NCI-H748 treated with DMSO at 0.1 percent for 48 hours (cell line): Measurements from ENCODE around the gene TES.
"Not testable (repeated sequence)": the region's sequence is repeated elsewhere in the genome, so short reads cannot be mapped to it uniquely, and the experiment has no call there.

Experiments
- DNase-seq: peaks from one replicate; lab custom pipeline; 2025; lab: John Stamatoyannopoulos, UW

The TES gene

DNA sequence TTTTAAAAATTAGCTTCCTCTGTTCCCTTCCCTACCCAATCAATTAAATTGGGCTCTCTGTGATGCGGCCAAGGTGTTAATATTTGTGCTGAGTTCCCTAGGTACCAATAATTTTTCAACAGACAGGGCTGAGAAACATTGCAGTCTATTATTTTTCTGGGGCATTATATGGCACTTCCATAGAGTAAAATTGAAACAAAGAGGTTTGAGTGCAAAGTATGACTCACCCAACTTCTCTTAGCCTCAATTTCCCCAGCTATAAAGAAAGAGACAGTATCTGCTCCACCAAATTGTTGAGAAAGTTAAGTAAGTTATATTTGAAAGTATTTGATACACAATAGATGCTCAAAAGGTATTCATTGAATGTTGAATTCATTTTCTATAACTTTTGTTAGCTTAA is 74.9 kb downstream of the TES start:
- DNase-seq: no peak

DNA sequence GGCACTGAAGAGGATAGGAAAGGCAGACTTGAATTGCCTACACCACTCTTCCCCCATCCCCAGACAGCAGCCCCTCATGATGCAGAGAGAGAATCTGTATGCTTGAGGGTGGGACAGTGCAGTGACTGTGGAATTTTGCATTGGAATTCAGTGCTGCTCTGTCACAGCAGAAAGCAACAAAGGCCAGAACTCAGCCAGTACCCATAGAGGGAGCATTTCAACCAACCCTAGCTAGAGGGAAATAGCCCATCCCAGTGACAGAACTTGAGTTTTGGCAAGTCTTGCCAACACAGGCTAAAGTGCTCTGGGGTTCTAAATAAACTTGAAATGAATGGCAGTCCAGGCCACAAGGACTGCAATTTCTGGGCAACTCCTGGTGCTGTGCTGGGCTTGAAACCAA is 80.4 kb downstream of the TES start:
- no peak for DNase-seq

DNA sequence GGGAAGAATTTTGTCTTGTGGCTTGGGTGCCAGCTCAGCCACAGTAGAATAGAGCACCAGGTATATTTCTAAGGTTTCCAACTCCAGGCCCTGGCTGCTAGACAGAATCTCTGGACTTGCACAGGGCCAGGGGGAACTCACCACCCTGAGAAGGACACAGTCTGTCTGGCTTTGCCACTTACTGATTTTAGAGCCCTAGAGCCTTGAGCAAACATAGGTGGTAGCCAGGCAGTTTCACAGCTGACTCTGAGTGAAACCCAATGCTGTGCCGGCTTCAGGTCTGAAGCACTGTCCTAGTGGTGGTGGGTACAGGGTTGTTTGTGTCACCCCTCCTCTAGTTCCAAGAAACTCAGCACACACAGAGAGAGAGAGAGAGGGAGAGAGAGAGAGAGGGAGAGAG is 81.6 kb downstream of the TES start:
- DNase-seq: no peak

DNA sequence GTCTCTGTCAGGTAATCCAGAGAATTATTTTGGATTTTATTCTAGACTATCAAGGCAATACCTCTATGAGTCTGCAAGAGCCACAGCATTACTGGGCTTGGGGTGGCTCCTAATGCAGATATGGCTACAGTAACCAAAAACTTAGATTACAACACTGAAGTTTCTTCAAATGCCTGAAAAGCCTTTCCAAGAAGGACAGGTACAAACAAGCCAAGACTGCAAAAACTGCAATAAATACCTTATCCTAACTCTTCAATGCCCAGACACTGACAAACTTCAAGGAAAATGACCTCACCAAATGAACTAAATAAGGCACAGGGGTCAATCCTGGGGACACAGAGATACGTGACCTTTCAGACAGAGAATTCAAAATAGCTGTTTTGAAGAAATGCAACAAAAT is 82.0 kb downstream of the TES start:
- DNase-seq: no peak

DNA sequence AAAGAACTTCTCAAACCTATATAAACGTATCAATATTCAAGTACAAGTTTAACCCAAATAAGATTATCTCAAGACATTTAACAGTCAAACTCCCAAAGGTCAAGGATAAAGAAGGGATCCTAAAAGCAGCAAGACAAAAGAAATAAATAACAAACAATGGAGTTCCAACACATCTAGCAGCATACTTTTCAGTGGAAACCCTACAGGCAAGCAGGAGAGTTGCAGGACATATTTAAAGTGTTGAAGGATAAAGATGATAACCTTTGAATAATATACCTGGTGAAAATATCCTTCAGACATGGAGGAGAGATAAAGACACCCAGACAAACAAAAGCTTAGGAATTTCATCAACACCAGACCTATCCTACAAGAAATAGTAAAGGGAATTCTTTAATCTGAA is 82.8 kb downstream of the TES start:
- DNase-seq: no peak

DNA sequence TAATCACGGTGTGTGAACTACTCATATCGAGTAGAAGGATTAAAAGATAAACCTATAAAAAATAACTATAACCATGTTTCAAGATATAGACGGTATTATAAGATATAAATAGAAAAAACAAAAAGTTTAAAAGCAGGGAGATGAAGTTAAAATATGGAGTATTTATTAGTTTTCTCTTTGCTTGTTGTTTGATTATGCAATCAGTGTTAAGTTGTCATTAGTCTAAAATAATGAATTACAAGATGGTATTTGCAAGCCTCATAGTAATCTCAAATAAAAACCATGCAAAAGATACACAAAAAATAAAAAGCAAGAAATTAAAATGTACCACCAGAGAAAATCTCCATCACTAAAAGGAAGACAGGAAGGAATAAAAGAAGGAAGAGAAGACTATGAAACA is 83.3 kb downstream of the TES start:
- no peak for DNase-seq

DNA sequence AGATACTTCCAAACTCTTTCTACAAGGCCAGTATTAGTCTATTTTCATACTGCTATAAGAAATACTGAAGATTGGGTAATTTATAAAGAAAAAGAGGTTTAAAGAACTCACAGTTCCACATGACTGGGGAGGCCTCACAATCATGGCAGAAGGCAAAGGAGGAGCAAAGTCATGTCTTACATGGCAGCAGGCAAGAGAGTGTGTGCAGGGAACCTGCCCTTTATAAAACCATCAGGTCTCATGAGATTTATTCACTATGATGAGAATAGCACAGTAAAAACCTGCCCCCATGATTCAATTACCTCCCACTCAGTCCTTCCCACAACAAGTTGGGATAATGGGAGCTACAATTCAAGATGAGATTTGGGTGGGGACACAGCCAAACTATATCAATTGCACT is 85.6 kb downstream of the TES start:
- DNase-seq: not testable (repeated sequence)

DNA sequence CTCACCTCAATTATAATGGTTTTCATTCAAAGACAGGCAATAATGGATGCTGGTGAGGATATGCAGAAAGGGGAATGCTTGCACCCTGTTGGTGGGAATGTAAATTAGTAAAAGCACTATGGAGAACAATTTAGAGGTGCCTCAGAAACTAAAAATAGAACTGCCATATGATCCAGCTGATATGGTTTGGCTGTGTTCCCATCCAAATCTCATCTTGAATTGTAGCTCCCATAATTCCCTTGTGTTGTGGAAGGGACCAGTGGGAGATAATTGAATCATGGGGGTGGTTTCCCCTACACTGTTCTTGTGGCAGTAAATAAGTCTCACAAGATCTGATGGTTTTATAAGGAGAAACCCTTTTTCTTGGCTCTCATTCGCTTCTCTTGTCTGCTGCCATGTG is 87.7 kb downstream of the TES start:
- no peak for DNase-seq

DNA sequence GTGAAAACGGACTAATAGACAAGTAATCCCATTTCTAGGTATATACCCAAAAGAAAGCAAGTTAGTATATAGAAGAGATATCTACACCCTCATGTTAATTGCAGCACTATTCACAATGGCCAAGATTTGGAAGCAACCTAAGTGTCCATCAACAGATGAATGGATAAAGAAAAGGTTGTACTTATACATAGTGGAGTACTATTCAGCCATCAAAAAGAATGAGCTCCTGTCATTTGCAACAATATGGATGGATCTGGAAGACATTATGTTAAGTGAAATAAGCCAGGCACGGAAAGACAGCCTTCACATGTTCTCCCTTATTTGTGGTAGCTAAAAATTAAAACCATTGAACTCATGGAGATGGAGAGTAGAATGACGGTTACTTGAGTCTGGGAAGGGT is 88.2 kb downstream of the TES start:
- no peak for DNase-seq

DNA sequence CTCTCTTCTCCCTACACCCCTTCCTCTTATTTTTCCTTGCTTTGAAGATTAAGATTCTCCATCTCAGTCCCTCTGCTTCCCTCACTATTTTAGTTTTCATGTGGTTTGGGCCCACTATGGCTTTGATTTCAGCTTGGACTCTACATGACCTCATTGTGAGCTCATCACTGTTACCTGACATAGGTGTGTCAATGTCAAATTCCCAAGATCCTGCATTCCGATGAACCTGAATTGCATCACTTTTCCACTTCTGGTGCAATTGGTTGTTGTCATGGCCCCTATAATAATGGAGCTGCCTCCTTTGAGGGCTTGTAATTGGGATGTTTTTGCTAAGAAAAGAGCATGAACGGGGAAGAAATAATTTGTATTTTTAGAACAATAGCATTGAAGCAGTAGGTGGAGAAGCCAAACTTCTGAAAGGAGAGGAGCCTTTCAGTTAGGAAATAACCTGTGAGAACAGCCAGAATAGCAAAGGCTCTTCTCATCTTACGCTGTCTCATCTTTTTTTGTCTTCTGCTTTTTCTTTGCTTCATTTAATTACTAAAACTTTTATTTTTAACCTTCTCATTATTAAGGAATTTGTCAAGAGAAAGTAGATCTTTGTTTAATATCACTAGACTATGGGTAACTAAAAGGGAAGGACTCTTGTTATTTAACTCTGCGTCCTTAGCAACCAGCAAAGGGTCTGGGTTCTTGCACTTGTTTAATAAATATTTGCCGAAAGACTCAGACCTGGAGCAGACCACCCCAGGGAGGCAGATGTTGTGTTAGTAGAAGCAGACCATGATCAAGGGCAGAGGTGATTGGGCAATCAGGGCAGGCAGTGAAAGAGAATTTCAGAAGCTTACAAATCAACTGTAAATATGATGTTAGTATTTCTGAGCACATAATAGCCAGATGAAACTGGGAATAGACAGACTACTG is 95.4 kb downstream of the TES start:
- DNase-seq: peak; percentile 37

DNA sequence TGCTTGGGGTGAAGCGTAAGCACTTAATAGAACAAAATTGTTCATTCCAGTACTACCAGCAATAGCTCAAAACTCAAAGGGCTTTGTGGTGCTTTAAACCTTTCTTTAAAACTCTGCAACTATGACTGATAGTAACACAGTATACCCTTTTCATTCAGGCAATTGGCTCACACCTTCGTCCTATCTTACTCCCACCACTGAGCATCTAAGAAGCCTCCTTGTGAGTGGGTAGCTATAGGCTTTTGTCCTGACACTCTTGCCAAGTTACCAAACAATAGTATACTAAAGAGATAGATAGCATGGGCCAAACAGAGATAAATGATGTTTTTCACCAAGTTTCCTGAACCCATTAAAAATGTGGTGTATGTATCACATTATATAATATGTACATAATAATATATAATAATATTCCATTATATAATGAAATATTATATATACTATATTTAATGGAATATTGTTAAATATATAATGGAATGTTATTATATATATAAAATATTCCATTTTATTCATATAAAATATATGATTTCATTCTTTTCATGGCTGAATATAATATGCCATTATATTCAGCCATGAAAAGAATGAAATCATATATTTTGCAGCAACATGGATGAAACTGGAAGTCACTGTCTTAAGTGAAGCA is 96.2 kb downstream of the TES start:
- no peak for DNase-seq

DNA sequence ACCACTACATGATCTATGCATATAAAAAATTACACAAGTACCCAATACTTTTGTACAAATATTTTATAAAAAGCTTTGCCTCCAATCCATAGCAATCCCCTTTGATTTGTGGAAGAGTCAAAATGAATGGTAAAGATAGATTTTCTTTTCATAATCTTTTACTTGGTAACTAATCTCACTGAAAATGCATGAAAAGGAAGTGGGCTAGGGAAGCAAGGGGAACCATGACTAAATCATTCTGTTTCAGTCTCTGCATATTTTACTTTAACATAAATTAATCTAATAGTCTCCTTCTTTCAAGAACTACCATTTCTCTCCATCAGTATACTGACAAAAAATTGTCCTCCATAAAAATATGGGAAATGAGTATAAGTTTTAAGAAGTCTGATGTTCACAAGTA is 96.9 kb downstream of the TES start:
- no peak for DNase-seq
